Glomerular endothelial cell (primary cell): ENCODE results near the gene SBK1. TPM values are rescaled to one million over a fixed set of nuclear protein-coding genes. Genes with fewer than 3 reads are reported as not detected.
A peak's percentile ranks its signal among the peaks of the same experiment; 100 is the strongest.
"Not testable (repeated sequence)": the region's sequence is repeated elsewhere in the genome, so short reads cannot be mapped to it uniquely, and the experiment has no call there.

ENCODE experiments used
- DNase-seq: peaks from one replicate; pipeline ENCODE4 v3.0.0-alpha.2; 2011; ENCODE audit warnings: low read depth, low spot score; ENCODE audit errors: extremely low read depth
- total RNA-seq: library from RNA; depleted of rRNA; stranded (reverse); fragments of >200 nt; gene quantifications from 2 replicates; pipeline ENCODE4 v1.2.3, GENCODE V29; 2015

The SBK1 gene
- total RNA-seq, result 0.23 and 0.53 TPM in 2 replicates

DNA sequence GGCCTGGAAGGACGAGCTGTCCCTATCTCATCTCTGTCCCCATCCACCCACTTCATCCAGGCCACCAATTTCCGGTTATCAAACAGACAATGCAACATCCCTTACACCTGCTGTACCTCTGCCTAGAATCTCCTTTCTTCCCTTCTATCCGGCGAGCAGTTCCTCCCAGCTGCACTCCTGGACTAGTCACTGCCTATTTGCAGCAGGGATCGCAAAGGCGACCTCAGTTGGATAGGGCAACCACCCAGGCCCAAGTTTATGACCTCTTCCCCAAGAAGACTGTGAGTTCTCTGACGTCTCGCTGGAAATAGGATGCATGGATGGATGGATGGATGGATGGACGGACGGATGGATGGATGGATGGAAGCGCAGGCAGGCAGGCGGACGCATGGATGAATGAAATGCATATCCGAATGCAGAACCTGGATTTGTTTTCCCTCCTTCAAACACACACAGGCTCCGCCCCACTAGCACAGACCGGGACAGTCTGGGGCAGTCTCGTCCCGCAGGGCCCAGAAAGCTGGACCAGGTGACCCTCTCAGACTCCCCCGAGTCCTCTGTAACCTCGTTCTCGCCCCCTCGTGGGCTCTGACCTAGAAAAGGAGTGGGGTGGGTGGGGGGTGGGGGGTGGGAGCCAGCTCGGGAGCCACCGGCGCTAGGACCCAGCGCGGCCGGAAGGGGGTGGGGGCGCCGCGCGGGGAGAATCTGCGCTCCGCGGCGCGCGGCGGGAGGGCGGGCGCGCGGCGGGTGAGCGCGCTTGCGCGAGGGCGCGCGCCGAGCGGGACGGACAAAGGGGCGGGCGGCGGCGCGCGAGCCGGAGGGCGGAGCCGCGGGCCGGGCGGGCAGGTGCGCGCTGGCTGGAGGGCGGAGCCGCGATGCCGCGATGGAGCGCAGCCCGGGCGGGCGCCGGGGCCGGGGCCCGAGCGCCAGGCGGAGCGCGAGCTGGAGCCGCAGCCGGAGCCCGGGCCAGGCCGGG is at the start of gene SBK1:
Gene SBK1 (plus strand): TSS at position 875 of the 976 bp plus-strand sequence. CDS start 24,867 bp downstream, outside the sequence.
- DNase-seq, result no peak

- DNase-seq, result not testable (repeated sequence)
These were observed 42.8 kb upstream of the SBK1 start for GRCh38 chr16:28249483-28249882.

DNA sequence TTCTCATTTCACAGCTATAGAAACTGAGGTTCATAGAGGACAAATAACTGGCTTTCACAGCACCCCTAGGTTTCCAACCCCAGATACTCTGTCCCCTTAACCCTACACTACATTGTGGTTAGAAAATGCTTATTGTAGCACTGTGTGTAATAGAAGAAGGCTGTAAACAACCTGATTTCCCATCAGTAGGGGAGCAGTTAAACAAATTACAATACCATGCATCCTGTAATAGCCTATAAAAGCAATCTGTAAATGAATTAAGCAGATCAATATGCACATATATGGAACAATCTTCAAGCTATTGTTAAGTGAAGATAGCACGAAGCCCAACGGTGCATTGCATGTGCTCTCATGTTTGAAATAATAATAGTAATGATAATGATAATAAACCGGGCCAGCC is 41.3 kb upstream of the SBK1 start:
- DNase-seq, result no peak

GRCh38 chr16:28254158-28254557 is 38.2 kb upstream of the SBK1 start:
- DNase-seq, result no peak

DNA sequence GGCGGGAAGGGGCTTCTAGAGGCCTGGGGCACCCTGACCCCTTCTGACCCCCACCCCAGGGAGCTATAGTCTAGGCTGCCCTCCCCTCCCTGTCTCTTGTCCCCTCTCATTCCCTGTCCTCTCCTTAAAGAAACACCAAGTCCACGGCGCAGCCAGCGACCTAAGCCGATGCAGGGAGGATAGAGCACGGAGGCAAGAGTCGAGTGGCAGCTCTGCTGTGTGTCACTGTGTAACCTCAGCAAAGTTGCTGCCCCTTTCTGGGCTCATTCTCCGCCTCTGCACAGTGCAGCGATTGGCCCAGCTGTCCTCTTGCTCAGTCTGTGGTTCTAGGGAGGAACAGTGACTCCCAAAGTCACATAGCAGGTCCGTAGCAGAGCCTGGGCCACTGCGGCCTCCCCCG is 36.5 kb upstream of the SBK1 start:
- no peak for DNase-seq

DNA sequence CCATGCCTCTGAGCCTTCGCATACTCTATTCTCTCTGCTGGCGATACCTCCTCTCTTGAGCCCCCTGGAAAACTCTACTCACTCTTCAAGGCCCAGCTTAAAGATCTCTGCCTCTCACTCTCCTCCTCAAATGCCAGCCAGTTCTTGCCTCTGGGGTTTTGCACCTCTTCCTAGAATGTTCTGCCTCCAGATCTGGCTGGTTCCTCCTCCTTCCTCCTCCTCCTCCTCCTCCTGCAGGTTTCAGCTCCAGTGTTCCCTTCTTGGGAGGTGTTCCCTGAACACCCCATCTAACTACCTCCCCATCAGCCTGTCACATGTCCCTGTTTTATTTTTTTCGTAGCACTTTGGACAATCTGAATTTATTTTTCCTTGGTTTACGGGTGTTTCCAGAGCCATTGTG is 35.1 kb upstream of the SBK1 start:
- DNase-seq, result no peak

GRCh38 chr16:28258567-28258966 is 33.8 kb upstream of the SBK1 start:
- no peak for DNase-seq

GRCh38 chr16:28259091-28259780 is 33.1 kb upstream of the SBK1 start:
- no peak for DNase-seq

- no peak for DNase-seq
These were observed 32.6 kb upstream of the SBK1 start for GRCh38 chr16:28259781-28260150.

DNA sequence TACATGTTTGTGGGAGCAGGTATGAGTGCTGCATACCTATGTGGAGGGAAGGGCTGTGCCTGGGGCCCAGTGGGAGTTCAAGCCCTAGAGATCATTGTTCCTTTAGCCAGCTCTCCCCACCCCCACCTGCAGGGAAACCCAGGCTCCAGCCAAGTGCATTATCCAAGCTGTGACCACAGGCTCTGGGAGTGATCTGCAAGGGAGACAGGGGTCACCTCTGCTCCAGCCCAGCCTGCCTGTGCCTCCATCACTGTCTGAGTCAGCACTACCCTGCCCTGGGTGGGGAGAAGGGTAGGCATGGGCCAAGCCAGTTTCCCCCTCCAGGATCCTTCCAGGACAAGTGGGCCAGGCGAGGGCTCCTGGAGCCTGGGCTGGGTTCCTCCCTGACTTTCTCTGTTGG is 32.1 kb upstream of the SBK1 start:
- DNase-seq, result no peak

- no peak for DNase-seq
These were observed 30.4 kb upstream of the SBK1 start for GRCh38 chr16:28261942-28262341.

DNA sequence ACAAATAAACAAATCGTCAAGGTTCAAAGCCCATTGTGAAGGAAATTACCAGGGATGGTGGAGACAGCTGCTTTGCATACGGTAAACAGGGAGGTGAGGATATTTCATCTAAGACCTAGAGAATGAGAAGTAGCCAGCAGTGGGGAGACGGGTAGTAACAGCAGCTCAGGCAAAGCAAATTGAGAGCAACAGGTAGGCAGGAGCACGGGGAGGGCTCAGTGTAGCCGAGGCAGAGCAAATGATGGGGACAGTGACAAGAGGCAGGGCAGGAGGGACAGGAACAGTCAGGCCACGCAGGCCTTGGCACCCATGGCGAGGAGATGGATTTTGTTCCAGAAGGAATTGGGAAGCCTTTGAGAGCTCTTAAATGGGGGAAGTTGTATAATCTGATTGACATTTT is 29.0 kb upstream of the SBK1 start:
- no peak for DNase-seq

GRCh38 chr16:28264656-28265055 is 27.7 kb upstream of the SBK1 start:
- DNase-seq, result no peak

DNA sequence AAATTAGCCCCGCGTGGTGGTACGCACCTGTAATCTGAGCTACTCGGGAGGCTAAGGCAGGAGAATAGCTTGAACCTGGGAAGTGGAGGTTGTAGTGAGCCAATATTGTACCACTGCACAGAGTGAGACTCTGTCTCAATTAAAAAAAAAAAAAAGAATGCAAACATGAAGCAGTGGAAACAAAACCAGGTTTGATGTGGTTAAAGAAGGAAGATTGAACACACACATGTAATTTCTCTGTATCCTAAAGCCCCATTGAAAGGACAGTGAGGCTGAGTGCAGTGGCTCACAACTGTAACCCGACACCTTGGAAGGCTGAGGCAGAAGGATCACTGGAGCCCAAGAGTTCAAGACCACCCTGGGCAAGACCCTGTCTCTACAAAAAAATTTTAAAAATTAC is 26.5 kb upstream of the SBK1 start:
- DNase-seq, result no peak

GRCh38 chr16:28267356-28267755 is 25.0 kb upstream of the SBK1 start:
- DNase-seq, result no peak

DNA sequence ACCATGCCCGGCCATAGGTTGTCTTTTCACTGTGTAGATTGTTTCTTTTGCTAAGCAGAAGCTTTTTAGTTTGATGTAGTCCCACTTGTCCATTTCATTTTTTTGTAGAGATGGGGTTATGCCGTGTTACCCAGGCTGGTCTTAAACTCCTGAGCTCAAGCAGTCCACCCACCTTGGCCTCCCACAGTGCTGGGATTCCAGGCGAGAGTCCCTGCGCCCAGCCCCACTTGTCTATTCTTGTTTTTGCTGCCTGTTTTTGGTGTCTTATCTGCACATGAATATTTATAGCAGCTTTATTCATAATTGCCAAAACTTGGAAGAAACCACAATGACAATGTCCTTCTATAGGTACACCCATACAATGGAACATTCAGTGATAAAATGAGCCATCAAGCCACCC is 18.8 kb upstream of the SBK1 start:
- DNase-seq, result no peak

- no peak for DNase-seq
These were observed 17.6 kb upstream of the SBK1 start for GRCh38 chr16:28274676-28275075.

DNA sequence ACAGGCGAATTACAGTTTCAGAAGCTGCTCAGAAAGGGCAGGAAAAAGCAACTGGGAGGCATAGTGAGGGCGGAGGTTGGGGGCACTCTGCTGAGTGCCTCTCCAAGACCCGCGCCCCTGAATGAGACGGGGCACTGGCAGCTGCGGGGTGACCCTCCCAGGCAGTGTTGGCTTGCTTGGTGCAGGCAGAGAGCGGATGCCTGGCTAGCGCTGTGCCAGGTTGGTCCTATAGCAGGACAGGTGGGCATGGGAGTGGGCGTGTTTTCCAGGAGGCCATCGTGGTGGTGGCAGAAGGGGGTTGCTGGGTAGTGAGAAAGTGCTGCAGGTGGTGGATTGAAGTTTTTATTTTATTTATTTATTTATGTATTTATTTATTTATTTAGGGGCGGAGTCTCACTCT is 16.0 kb upstream of the SBK1 start:
- no peak for DNase-seq

DNA sequence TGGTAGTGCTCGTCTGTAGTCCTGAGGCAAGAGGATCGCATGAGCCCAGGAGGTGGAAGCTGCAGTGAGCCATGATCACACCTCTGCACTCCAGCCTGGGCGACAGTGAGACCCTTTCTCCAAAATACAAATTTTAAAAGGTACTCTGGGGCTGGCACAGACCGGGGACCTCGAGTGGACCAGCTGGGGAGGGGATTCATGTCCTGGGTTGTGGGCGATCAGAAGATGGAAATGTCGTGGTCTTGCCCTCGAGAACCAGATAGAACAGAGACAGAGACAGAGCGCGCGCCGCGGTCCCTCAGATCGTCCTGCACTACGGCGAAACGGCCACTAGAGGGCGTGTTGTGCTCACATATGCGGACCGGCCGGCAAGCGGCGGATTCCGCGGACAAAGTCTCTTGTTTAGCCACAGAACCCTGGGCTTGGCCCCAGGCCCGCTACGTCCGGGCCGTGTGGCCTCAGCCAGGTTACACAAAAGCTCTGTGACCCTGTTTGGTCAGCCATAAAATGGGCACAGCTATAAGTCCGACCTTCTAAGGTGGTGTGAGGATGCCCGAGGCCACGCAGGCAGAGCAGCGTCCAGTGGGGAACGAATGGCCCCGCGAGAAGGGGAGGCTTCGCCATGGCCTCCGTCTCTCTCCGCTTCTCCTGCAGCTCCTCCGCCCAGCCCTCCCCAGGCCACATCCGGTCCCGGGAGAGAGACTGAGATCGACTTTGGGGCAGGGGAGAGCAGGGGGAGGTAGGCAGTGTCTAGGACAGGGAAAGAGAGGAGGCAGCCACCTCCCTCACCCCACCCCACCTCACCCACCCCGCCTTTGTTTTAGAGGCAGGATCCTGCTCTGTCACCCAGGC is 14.6 kb upstream of the SBK1 start:
- DNase-seq, result peak; percentile 31

- no peak for DNase-seq
These were observed 13.3 kb upstream of the SBK1 start for GRCh38 chr16:28279006-28279405.
